Measurements from ENCODE around the gene EN2. TPM values are rescaled to one million over a fixed set of nuclear protein-coding genes. Genes with fewer than 3 reads are reported as not detected.

The EN2 gene
- total and polyA plus RNA-seq, 8 donors, result not detected

- DNase-seq (peak in 1 of 6 donors; percentile 19), FAIRE-seq (no peak), ATAC-seq (no peak)
- H3K36me3 ChIP-seq, result no peaks in the 10 kb centered on the region
- intact Hi-C loops (cut with DNase I), result no loop called here
- no peak for TF ChIP-seq CTCF (IDR thresholded peaks at IDR 0.05)
- H3K4me1 ChIP-seq, result no peaks in the 10 kb centered on the region
- whole genome bisulfite sequencing, 2 donors, result 70 to 79% methylated on average over 4 of the region's 4 CpGs
- no peak overlapping the region for H3K4me3 ChIP-seq
- H3K27ac ChIP-seq, result no peak overlapping the region
- no peaks in the 10 kb centered on the region for H3K27me3 ChIP-seq
- no peaks in the 10 kb centered on the region for H3K9me3 ChIP-seq
Observed at GRCh38 chr7:155437836-155438235, 20.1 kb upstream of the EN2 start.

GRCh38 chr7:155438777-155439176 lies 19.2 kb upstream of the EN2 start:
- intact Hi-C loops (cut with DNase I), result no loop called here
- FAIRE-seq (no peak), DNase-seq (peak in 1 of 6 donors; percentile 12), ATAC-seq (no peak)
- Histone ChIP-seq H3K27ac (no peak overlapping the region), H3K36me3 (no peaks in the 10 kb centered on the region), H3K9me3 (no peaks in the 10 kb centered on the region), H3K4me1 (no peaks in the 10 kb centered on the region), H3K4me3 (no peak overlapping the region), H3K27me3 (no peaks in the 10 kb centered on the region)
- 27 to 29% methylated on average over 7 of the region's 7 CpGs for WGBS, 2 donors
- no peak for TF ChIP-seq CTCF (IDR thresholded peaks at IDR 0.05)

- no peaks in the 10 kb centered on the region for H3K4me1 ChIP-seq
- H3K27me3 ChIP-seq, result no peaks in the 10 kb centered on the region
- WGBS, 2 donors, result 40 to 51% methylated on average over 20 of the region's 20 CpGs
- ATAC-seq (no peak), FAIRE-seq (no peak), DNase-seq (peak in 1 of 6 donors; percentile 35)
- H3K4me3 ChIP-seq, result no peak overlapping the region
- no peak for TF ChIP-seq CTCF (IDR thresholded peaks at IDR 0.05)
- intact Hi-C loops (cut with DNase I), result no loop called here
- no peaks in the 10 kb centered on the region for H3K9me3 ChIP-seq
- no peaks in the 10 kb centered on the region for H3K36me3 ChIP-seq
- H3K27ac ChIP-seq, result no peak overlapping the region
Observed at GRCh38 chr7:155439311-155440017, 18.5 kb upstream of the EN2 start.

- WGBS, 2 donors, result 47 to 61% methylated on average over 8 of the region's 8 CpGs
- no peak for FAIRE-seq
- H3K9me3 ChIP-seq, result no peaks in the 10 kb centered on the region
- H3K27ac ChIP-seq, result no peak overlapping the region
- ATAC-seq, result no peak
- H3K4me3 ChIP-seq, result no peak overlapping the region
- H3K4me1 ChIP-seq, result no peaks in the 10 kb centered on the region
- H3K36me3 ChIP-seq, result no peaks in the 10 kb centered on the region
- intact Hi-C loops (cut with DNase I), result no loop called here
- H3K27me3 ChIP-seq, result no peaks in the 10 kb centered on the region
- TF ChIP-seq CTCF (IDR thresholded peaks at IDR 0.05), result no peak
- peak in 2 of 6 donors; percentile 33 to 45 for DNase-seq
Observed at GRCh38 chr7:155440018-155440410, 17.9 kb upstream of the EN2 start.

DNA sequence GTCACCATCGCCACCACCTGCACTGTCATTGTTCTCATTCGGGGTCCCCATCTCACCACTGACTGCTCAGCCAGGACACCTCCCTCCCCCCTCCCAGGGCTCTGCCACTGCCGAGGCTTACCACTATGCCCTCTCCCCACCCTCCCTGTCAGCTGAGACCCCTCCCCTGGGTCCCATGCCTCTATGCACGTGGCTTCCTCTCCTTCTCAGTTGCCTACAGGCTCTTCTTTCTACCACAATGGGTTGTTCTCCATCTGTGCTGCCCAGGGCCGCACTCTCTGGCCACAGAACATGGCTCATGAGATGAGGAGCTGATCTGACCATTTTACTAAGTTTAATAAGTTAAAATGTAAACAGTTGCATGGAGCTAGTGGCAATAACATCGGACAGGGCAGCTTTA lies 16.1 kb upstream of the EN2 start:
- H3K4me3 ChIP-seq, result no peak overlapping the region
- H3K9me3 ChIP-seq, result no peaks in the 10 kb centered on the region
- TF ChIP-seq CTCF (IDR thresholded peaks at IDR 0.05), result no peak
- ATAC-seq, result no peak
- no peaks in the 10 kb centered on the region for H3K36me3 ChIP-seq
- H3K27me3 ChIP-seq, result no peaks in the 10 kb centered on the region
- H3K27ac ChIP-seq, result no peak overlapping the region
- FAIRE-seq, result no peak
- DNase-seq, result peak in 1 of 6 donors; percentile 15
- intact Hi-C loops (cut with DNase I), result no loop called here
- WGBS, 2 donors, result 49 to 52% methylated on average over 6 of the region's 6 CpGs
- H3K4me1 ChIP-seq, result no peaks in the 10 kb centered on the region
